Esophagus muscularis mucosa (tissue), 3 donors: ENCODE measurements around the gene USP34.

Source experiments
- CTCF ChIP-seq, 3 experiments: fragments of 200-600 bp in 2 of 3; fragments of 450-650 bp in 1 of 3; sonication (generic) in 2 of 3; IDR thresholded peaks; one replicate each; pipeline ENCODE4 v1.5.1; 2017 to 2019; ENCODE audit warnings: antibody characterized with exemption in 3 of 3, mild to moderate bottlenecking in 2 of 3, moderate library complexity in 1 of 3
- POLR2A ChIP-seq: fragments of 450-650 bp; IDR thresholded peaks from one replicate; pipeline ENCODE4 v1.6.1; 2017; ENCODE audit warnings: antibody characterized with exemption, moderate library complexity, mild to moderate bottlenecking, low read depth

DNA sequence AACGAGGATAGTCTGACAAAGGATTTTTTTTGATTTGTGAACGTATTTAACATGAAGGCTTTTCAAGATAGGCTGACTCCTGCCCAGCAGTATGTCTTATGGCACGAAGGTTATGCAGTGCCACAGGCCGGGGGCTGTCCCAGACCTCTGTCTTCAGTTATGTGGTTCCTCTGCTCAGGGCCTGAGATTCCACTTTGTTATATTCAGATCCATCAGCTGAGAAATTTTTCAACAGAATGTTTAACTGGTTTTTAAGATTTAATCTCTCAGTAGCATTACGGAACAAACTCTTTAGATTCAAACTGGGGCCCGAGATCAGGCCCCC, 288.9 kb downstream of the USP34 start:
- TF ChIP-seq CTCF (IDR thresholded peaks at IDR 0.05) (no peak), POLR2A (no peak)
